ENCODE data around the gene EDA. TPM values are rescaled to one million over a fixed set of nuclear protein-coding genes. Genes with fewer than 3 reads are reported as not detected.

EDA gene
- total RNA-seq, 1 experiment from 2014 or later: 0.98 TPM

GRCh38 chrX:70054391-70054790 is 438.5 kb downstream of the EDA start:
- intact Hi-C loops (cut with micrococcal nuclease; ENCODE audit: unreplicated experiment): no loop called here
- no peaks in the 10 kb centered on the region for H3K9me3 Mint-ChIP-seq (ENCODE audit: unreplicated experiment)
- H3K4me1 ChIP-seq: no peaks in the 10 kb centered on the region
- H3K27me3 Mint-ChIP-seq (ENCODE audit: insufficient read depth, unreplicated experiment): peaks cover 3% of the 10 kb centered on the region
- H3K4me3 ChIP-seq (ENCODE audit: low read depth, low read length): no peak overlapping the region
- no peaks in the 10 kb centered on the region for H3K36me3 ChIP-seq (ENCODE audit: control insufficient read depth, insufficient read depth, low read length)
- POLR2A ChIA-PET: no interaction called here
- no peaks in the 10 kb centered on the region for H3K4me1 Mint-ChIP-seq (ENCODE audit: low read depth, unreplicated experiment)
- no peaks in the 10 kb centered on the region for H3K27me3 ChIP-seq (replicated peaks; ENCODE audit: control insufficient read depth, insufficient read depth, low read length)
- CTCF ChIA-PET: no interaction called here
- TF ChIP-seq CTCF (IDR thresholded peaks at IDR 0.05; ENCODE audit: insufficient read depth in 1 of 2, low read depth in 1 of 2, low read length in 1 of 2, severe bottlenecking in 1 of 2, unreplicated experiment in 1 of 2): no peak
- H3K9me3 ChIP-seq: no peaks in the 10 kb centered on the region
- no TSS peak for BruUV-seq (replicated peaks)
- no peak overlapping the region for H3K4me3 Mint-ChIP-seq (ENCODE audit: unreplicated experiment)
- no peak overlapping the region for H3K27ac Mint-ChIP-seq (ENCODE audit: unreplicated experiment)
- no peaks in the 10 kb centered on the region for H3K36me3 Mint-ChIP-seq (ENCODE audit: insufficient read depth, unreplicated experiment)
- DNase-seq: no peak

- no peaks in the 10 kb centered on the region for H3K36me3 ChIP-seq (ENCODE audit: control insufficient read depth, insufficient read depth, low read length)
- TF ChIP-seq CTCF (IDR thresholded peaks at IDR 0.05; ENCODE audit: insufficient read depth in 1 of 2, low read depth in 1 of 2, low read length in 1 of 2, severe bottlenecking in 1 of 2, unreplicated experiment in 1 of 2): no peak
- H3K27me3 ChIP-seq (replicated peaks; ENCODE audit: control insufficient read depth, insufficient read depth, low read length): no peaks in the 10 kb centered on the region
- DNase-seq: no peak
- no peaks in the 10 kb centered on the region for H3K4me1 ChIP-seq
- POLR2A ChIA-PET: no interaction called here
- CTCF ChIA-PET: no interaction called here
- Mint-ChIP-seq H3K27me3 (ENCODE audit: insufficient read depth, unreplicated experiment) (peaks cover 3% of the 10 kb centered on the region), H3K36me3 (ENCODE audit: insufficient read depth, unreplicated experiment) (no peaks in the 10 kb centered on the region), H3K27ac (ENCODE audit: unreplicated experiment) (no peak within 1 kb of the TSS), H3K9me3 (ENCODE audit: unreplicated experiment) (no peaks in the 10 kb centered on the region), H3K4me1 (ENCODE audit: low read depth, unreplicated experiment) (no peaks in the 10 kb centered on the region), H3K4me3 (ENCODE audit: unreplicated experiment) (no peak within 1 kb of the TSS)
- intact Hi-C loops (cut with micrococcal nuclease; ENCODE audit: unreplicated experiment): no loop called here
- H3K4me3 ChIP-seq (ENCODE audit: low read depth, low read length): no peak within 1 kb of the TSS
- no peaks in the 10 kb centered on the region for H3K9me3 ChIP-seq
- no TSS peak for BruUV-seq (replicated peaks)
Observed at GRCh38 chrX:70062076-70062475, 446.2 kb downstream of the EDA start, which contains the start of gene OTUD6A. Gene OTUD6A (plus strand): TSS chrX:70062457. CDS start chrX:70062525, 68 bp downstream.

- Mint-ChIP-seq H3K27me3 (ENCODE audit: insufficient read depth, unreplicated experiment) (peaks cover 4% of the 10 kb centered on the region), H3K4me3 (ENCODE audit: unreplicated experiment) (no peak overlapping the region), H3K27ac (ENCODE audit: unreplicated experiment) (no peak overlapping the region), H3K4me1 (ENCODE audit: low read depth, unreplicated experiment) (no peaks in the 10 kb centered on the region), H3K36me3 (ENCODE audit: insufficient read depth, unreplicated experiment) (no peaks in the 10 kb centered on the region), H3K9me3 (ENCODE audit: unreplicated experiment) (no peaks in the 10 kb centered on the region)
- Histone ChIP-seq H3K9me3 (no peaks in the 10 kb centered on the region), H3K4me1 (no peaks in the 10 kb centered on the region), H3K27me3 (replicated peaks; ENCODE audit: control insufficient read depth, insufficient read depth, low read length) (no peaks in the 10 kb centered on the region), H3K4me3 (ENCODE audit: low read depth, low read length) (no peak overlapping the region), H3K36me3 (ENCODE audit: control insufficient read depth, insufficient read depth, low read length) (no peaks in the 10 kb centered on the region)
- ChIA-PET POLR2A (no interaction called here), CTCF (no interaction called here)
- intact Hi-C loops (cut with micrococcal nuclease; ENCODE audit: unreplicated experiment): no loop called here
- DNase-seq: no peak
- TF ChIP-seq CTCF (IDR thresholded peaks at IDR 0.05; ENCODE audit: insufficient read depth in 1 of 2, low read depth in 1 of 2, low read length in 1 of 2, severe bottlenecking in 1 of 2, unreplicated experiment in 1 of 2): no peak
- BruUV-seq (replicated peaks): no TSS peak
Observed at GRCh38 chrX:70062961-70063550, 447.1 kb downstream of the EDA start.

All from Caco-2 (cell line).